ENCODE measurements around the gene SDK2. TPM values are rescaled to one million over a fixed set of nuclear protein-coding genes. Genes with fewer than 3 reads are reported as not detected.

Gene SDK2
- total RNA-seq, 3 donors from 2014 or later (not counting 1 experiment from before 2014, with no cell fraction given) = 0.41 to 0.90 (median 0.49) TPM

GRCh38 chr17:73594025-73594424, 50.2 kb downstream of the SDK2 start:
- no peak for ATAC-seq
- Histone ChIP-seq H3K36me3 (ENCODE audit: control insufficient read depth, insufficient read depth, low read length) (no peaks in the 10 kb centered on the region), H3K27me3 (ENCODE audit: control insufficient read depth, insufficient read depth, low read length) (peaks cover 15% of the 10 kb centered on the region), H3K27ac (ENCODE audit: low read length) (no peak overlapping the region), H3K4me3 (ENCODE audit: low read length) (no peak overlapping the region), H3K4me1 (ENCODE audit: control insufficient read depth, insufficient read depth, low read length) (peaks cover 68% of the 10 kb centered on the region), H3K9me3 (ENCODE audit: control insufficient read depth, insufficient read depth, low read length) (no peaks in the 10 kb centered on the region)
- Mint-ChIP-seq H3K27me3 (ENCODE audit: low read depth in 2 of 2) (peaks cover 55 to 62% of the 10 kb centered on the region in 2 donors), H3K9me3 (no peaks in the 10 kb centered on the region), H3K4me1 (peaks cover 18 to 52% of the 10 kb centered on the region in 2 donors), H3K27ac (no peak overlapping the region), H3K36me3 (no peaks in the 10 kb centered on the region), H3K4me3 (no peak overlapping the region)
- TF ChIP-seq CTCF (IDR thresholded peaks at IDR 0.05) = no peak
- intact Hi-C loops (cut with micrococcal nuclease) = no loop called here
- WGBS (ENCODE audit: insufficient coverage) = 88% methylated on average over 7 of the region's 7 CpGs
- no peak for DNase-seq

GRCh38 chr17:73593249-73593965, 50.8 kb downstream of the SDK2 start:
- peak overlapping the region; percentile 41 for H3K27ac ChIP-seq (ENCODE audit: low read length)
- intact Hi-C loops (cut with micrococcal nuclease) = no loop called here

GRCh38 chr17:73592501-73592961, 51.7 kb downstream of the SDK2 start:
- H3K36me3 Mint-ChIP-seq = no peaks in the 10 kb centered on the region
- H3K9me3 ChIP-seq (ENCODE audit: control insufficient read depth, insufficient read depth, low read length) = no peaks in the 10 kb centered on the region
- WGBS (ENCODE audit: insufficient coverage) = 59% methylated on average over 18 of the region's 18 CpGs
- H3K27ac ChIP-seq (ENCODE audit: low read length) = peak overlapping the region; percentile 34
- peak overlapping the region in 1 of 2 donors; percentile 77 for H3K27ac Mint-ChIP-seq
- no peaks in the 10 kb centered on the region for H3K9me3 Mint-ChIP-seq
- H3K36me3 ChIP-seq (ENCODE audit: control insufficient read depth, insufficient read depth, low read length) = no peaks in the 10 kb centered on the region
- TF ChIP-seq CTCF (IDR thresholded peaks at IDR 0.05) = no peak
- intact Hi-C loops (cut with micrococcal nuclease) = no loop called here
- H3K4me1 Mint-ChIP-seq = peaks cover 18 to 52% of the 10 kb centered on the region in 2 donors
- H3K4me3 Mint-ChIP-seq = peak overlapping the region; percentile 81
- peaks cover 55 to 65% of the 10 kb centered on the region in 2 donors for H3K27me3 Mint-ChIP-seq (ENCODE audit: low read depth in 2 of 2)
- no peak overlapping the region for H3K4me3 ChIP-seq (ENCODE audit: low read length)
- ATAC-seq = no peak
- H3K27me3 ChIP-seq (ENCODE audit: control insufficient read depth, insufficient read depth, low read length) = peaks cover 15% of the 10 kb centered on the region
- peaks cover 74% of the 10 kb centered on the region for H3K4me1 ChIP-seq (ENCODE audit: control insufficient read depth, insufficient read depth, low read length)
- DNase-seq = peak in 1 of 2 donors; percentile 62

More at GRCh38 chr17:73593249-73593965, 50.8 kb downstream of the SDK2 start:
- no peak overlapping the region for H3K4me3 ChIP-seq (ENCODE audit: low read length)
- Mint-ChIP-seq H3K27ac (no peak overlapping the region), H3K27me3 (ENCODE audit: low read depth in 2 of 2) (peaks cover 54 to 62% of the 10 kb centered on the region in 2 donors), H3K36me3 (no peaks in the 10 kb centered on the region), H3K9me3 (no peaks in the 10 kb centered on the region), H3K4me3 (no peak overlapping the region), H3K4me1 (peaks cover 18 to 52% of the 10 kb centered on the region in 2 donors)
- H3K27me3 ChIP-seq (ENCODE audit: control insufficient read depth, insufficient read depth, low read length) = peaks cover 15% of the 10 kb centered on the region
- no peaks in the 10 kb centered on the region for H3K9me3 ChIP-seq (ENCODE audit: control insufficient read depth, insufficient read depth, low read length)
- WGBS (ENCODE audit: insufficient coverage) = 78% methylated on average over 7 of the region's 7 CpGs
- peaks cover 74% of the 10 kb centered on the region for H3K4me1 ChIP-seq (ENCODE audit: control insufficient read depth, insufficient read depth, low read length)
- TF ChIP-seq CTCF (IDR thresholded peaks at IDR 0.05) = no peak
- ATAC-seq = no peak
- H3K36me3 ChIP-seq (ENCODE audit: control insufficient read depth, insufficient read depth, low read length) = no peaks in the 10 kb centered on the region
- DNase-seq = peak in 1 of 2 donors; percentile 37
